ENCODE measurements around the gene ADAMTSL5.
"Not testable (repeated sequence)": the region's sequence is repeated elsewhere in the genome, so short reads cannot be mapped to it uniquely, and the experiment has no call there.

Gene ADAMTSL5

GRCh38 chr19:1512671-1513498 is at the start of gene ADAMTSL5:
TSS of gene ADAMTSL5 (minus strand) at chr19:1513019. CDS start at chr19:1510943, 2,076 bp downstream.
- DNase-seq (ENCODE audit: low spot score) = peak; percentile 94

GRCh38 chr19:1561236-1561842 is 48.5 kb upstream of the ADAMTSL5 start:
- no peak for DNase-seq (ENCODE audit: low spot score)

GRCh38 chr19:1560286-1560882 is 47.6 kb upstream of the ADAMTSL5 start:
- DNase-seq (ENCODE audit: low spot score) = no peak

GRCh38 chr19:1558552-1558951 is 45.7 kb upstream of the ADAMTSL5 start:
- no peak for DNase-seq (ENCODE audit: low spot score)

- DNase-seq (ENCODE audit: low spot score) = no peak
Measured at GRCh38 chr19:1556390-1557070, 43.7 kb upstream of the ADAMTSL5 start.

GRCh38 chr19:1555487-1556389 is 42.9 kb upstream of the ADAMTSL5 start:
- no peak for DNase-seq (ENCODE audit: low spot score)

GRCh38 chr19:1554968-1555367 is 42.1 kb upstream of the ADAMTSL5 start:
- DNase-seq (ENCODE audit: low spot score) = no peak

- DNase-seq (ENCODE audit: low spot score) = no peak
Measured at GRCh38 chr19:1553415-1553814, 40.6 kb upstream of the ADAMTSL5 start.

- no peak for DNase-seq (ENCODE audit: low spot score)
Measured at GRCh38 chr19:1551068-1552040, 38.5 kb upstream of the ADAMTSL5 start.

GRCh38 chr19:1549332-1549945 is 36.6 kb upstream of the ADAMTSL5 start:
- DNase-seq (ENCODE audit: low spot score) = no peak

- DNase-seq (ENCODE audit: low spot score) = no peak
Measured at GRCh38 chr19:1540365-1540925, 27.6 kb upstream of the ADAMTSL5 start.

GRCh38 chr19:1539749-1540148 is 26.9 kb upstream of the ADAMTSL5 start:
- DNase-seq (ENCODE audit: low spot score) = not testable (repeated sequence)

GRCh38 chr19:1538978-1539377 is 26.2 kb upstream of the ADAMTSL5 start:
- DNase-seq (ENCODE audit: low spot score) = peak; percentile 35

- not testable (repeated sequence) for DNase-seq (ENCODE audit: low spot score)
Measured at GRCh38 chr19:1535699-1536098, 22.9 kb upstream of the ADAMTSL5 start.

- DNase-seq (ENCODE audit: low spot score) = no peak
Measured at GRCh38 chr19:1534972-1535371, 22.2 kb upstream of the ADAMTSL5 start.

- DNase-seq (ENCODE audit: low spot score) = no peak
Measured at GRCh38 chr19:1533510-1534150, 20.8 kb upstream of the ADAMTSL5 start.

- DNase-seq (ENCODE audit: low spot score) = no peak
Measured at GRCh38 chr19:1532003-1532402, 19.2 kb upstream of the ADAMTSL5 start.

GRCh38 chr19:1531587-1531986 is 18.8 kb upstream of the ADAMTSL5 start:
- DNase-seq (ENCODE audit: low spot score) = no peak

GRCh38 chr19:1530856-1531255 is 18.0 kb upstream of the ADAMTSL5 start:
- not testable (repeated sequence) for DNase-seq (ENCODE audit: low spot score)

Data from GM03348 (cell line).